ENCODE results near the gene BICDL2.
"Not testable (repeated sequence)": the region's sequence is repeated elsewhere in the genome, so short reads cannot be mapped to it uniquely, and the experiment has no call there.

The BICDL2 gene

DNA sequence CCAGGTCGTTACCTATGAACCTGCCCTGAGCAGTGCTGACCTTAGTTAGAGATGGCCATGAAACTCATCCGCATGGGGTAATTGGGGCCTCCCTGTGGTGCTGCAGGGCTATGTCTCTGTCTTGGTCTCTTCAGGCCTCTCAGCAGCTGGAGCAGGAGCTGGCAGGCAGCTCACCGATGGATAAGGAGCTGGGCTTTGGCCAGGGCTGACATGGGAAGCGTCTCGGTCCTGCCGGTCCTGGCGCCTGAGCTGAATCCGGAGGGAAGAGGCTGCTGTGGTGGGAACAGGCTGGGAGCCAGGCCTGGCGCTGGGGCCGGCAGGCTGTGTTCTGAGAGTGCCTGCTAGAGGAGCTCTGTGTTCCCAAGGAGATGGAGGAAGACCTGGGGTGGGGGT, 38.8 kb upstream of the BICDL2 start:
- H3K27ac ChIP-seq: no peak overlapping the region
- TF ChIP-seq CTCF (conservative IDR thresholded peaks at IDR 0.05): no peak

- H3K27ac ChIP-seq: no peak overlapping the region
- TF ChIP-seq CTCF (conservative IDR thresholded peaks at IDR 0.05): no peak
Observed at GRCh38 chr16:3074860-3075522, 38.2 kb upstream of the BICDL2 start.

- TF ChIP-seq CTCF (conservative IDR thresholded peaks at IDR 0.05): no peak
- no peak overlapping the region for H3K27ac ChIP-seq
Observed at GRCh38 chr16:3073448-3073847, 36.7 kb upstream of the BICDL2 start.

GRCh38 chr16:3072576-3073263, 36.0 kb upstream of the BICDL2 start:
- H3K27ac ChIP-seq: not testable (repeated sequence)

DNA sequence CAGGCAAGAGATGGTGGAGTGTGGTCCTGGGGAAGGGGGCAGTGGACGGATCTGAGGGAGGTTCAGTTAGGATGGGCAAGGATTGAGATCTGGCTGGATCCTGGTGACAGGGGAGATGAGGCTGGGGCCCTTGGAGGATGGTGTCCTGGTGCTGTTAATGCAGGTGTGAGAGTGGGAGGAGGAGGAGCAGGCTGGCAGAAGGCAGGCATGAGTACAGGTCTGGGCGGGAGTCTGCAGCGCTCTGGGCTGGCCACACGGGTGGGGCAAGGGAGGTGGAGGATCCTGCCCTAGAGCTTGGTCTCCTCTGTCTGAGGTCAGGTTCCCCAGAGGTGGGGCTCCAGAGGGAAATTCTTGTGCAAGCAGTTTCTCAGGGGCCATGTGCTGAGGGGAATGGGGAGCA, 35.4 kb upstream of the BICDL2 start:
- not testable (repeated sequence) for H3K27ac ChIP-seq

- no peak overlapping the region for H3K27ac ChIP-seq
- no peak for TF ChIP-seq CTCF (conservative IDR thresholded peaks at IDR 0.05)
Observed at GRCh38 chr16:3071655-3072054, 34.9 kb upstream of the BICDL2 start.

DNA sequence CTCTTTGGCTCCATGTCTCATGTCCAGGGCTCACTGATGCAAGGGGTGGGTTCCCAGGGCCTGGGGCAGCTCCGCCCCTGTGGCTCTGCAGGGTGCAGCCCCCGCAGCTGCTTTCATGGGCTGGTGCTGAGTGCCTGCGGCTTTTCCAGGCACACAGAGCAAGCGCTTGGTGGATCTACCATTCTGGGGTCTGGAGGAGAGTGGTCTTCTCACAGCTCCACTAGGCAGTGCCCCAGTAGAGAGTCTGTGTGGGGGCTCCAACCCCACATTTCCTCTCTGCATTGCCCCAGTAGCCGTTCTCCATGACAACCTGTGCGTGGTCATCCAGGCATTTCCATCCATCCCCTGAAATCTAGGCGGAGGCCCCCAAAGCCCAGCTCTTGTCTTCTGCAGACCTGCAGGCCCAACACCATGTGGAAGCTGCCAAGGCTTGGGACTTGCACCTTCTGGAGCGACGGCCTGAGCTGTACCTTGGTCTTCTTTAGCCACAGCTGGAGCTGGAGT, 33.9 kb upstream of the BICDL2 start:
- no peak for TF ChIP-seq CTCF (conservative IDR thresholded peaks at IDR 0.05)
- H3K27ac ChIP-seq: no peak overlapping the region

DNA sequence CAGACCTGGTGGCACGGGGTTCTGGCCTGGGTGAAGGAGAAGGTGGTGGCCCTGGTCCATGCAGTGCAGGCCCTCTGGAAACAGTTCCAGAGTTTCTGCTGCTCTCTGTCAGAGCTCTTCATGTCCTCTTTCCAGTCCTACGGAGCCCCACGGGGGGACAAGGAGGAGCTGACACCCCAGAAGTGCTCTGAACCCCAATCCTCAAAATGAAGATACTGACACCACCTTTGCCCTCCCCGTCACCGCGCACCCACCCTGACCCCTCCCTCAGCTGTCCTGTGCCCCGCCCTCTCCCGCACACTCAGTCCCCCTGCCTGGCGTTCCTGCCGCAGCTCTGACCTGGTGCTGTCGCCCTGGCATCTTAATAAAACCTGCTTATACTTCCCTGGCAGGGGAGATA, 32.4 kb upstream of the BICDL2 start:
- not testable (repeated sequence) for H3K27ac ChIP-seq

DNA sequence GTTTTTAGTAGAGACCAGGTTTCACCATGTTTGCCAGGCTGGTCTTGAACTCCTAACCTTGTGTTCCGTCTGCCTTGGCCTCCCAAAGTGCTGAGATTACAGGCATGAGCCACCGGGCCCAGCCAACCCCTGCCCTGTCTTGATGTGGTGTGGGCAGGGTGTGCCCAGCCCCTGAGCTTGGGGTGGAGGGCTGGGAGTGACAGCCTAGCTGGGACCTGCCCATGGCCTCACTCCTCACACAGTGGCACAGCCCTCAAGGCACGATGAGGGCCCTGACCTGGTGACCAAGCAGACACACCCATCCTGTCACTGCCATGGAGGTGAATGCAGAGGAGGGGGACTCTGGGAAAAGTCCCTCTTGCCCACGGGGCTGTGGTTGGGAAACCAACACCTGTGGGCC, 31.7 kb upstream of the BICDL2 start:
- no peak overlapping the region for H3K27ac ChIP-seq
- no peak for TF ChIP-seq CTCF (conservative IDR thresholded peaks at IDR 0.05)
